PC-9 (cell line): ENCODE data around the gene PYY. TPM values are rescaled to one million over a fixed set of nuclear protein-coding genes. Genes with fewer than 3 reads are reported as not detected.

Experiments
- BruUV-seq: library from RNA; stranded (reverse); fragments of 400-500 nt; replicated peaks from 2 replicates; lab custom pipeline; 2021; lab: Mats Ljungman, UMichigan
- CTCF ChIA-PET: fragments of 300-600 bp; sonication (Branson Sonifier 250); formaldehyde crosslinking; loops from one replicate; lab custom pipeline; 2022; ENCODE audit warnings: antibody characterized with exemption; lab: Charles Lee
- POLR2A ChIA-PET: fragments of 300-600 bp; sonication (Branson Sonifier 250); formaldehyde crosslinking; loops from one replicate; lab custom pipeline; 2022; ENCODE audit warnings: antibody characterized with exemption; ENCODE audit not compliant: unreplicated experiment; lab: Charles Lee
- DNase-seq, 2 experiments: peaks; one replicate each; pipeline versions ENCODE4 v3.0.0 to v3.0.0-alpha.2; 2015 to 2022; ENCODE audit warnings: mixed read lengths in 1 of 2
- H2AFZ ChIP-seq: fragments of 200-600 bp; sonication (generic); 2 replicates; pipeline ENCODE4 v1.8.1; 2017; ENCODE audit warnings: antibody characterized with exemption
- H3F3A ChIP-seq: fragments of 200-600 bp; sonication (generic); 2 replicates; pipeline ENCODE4 v1.8.1; 2017; ENCODE audit warnings: antibody characterized with exemption, mild to moderate bottlenecking, low read depth; ENCODE audit not compliant: insufficient read depth
- H3K27ac ChIP-seq: fragments of 200-600 bp; sonication (generic); 2 replicates; pipeline ENCODE4 v1.6.1; 2016; ENCODE audit warnings: mixed run types
- H3K27me3 ChIP-seq: fragments of 200-600 bp; sonication (generic); 2 replicates; pipeline ENCODE4 v1.6.1; 2016; ENCODE audit warnings: low read depth, mixed run types; ENCODE audit not compliant: insufficient read depth
- H3K36me3 ChIP-seq: fragments of 200-600 bp; sonication (generic); 2 replicates; pipeline ENCODE4 v1.6.1; 2016; ENCODE audit warnings: low read depth, mixed run types
- H3K4me1 ChIP-seq: fragments of 200-600 bp; sonication (generic); replicated peaks from 2 replicates; pipeline ENCODE4 v1.6.1; 2016; ENCODE audit warnings: mixed run types; ENCODE audit not compliant: insufficient read depth
- H3K4me2 ChIP-seq: fragments of 200-600 bp; sonication (generic); 2 replicates; pipeline ENCODE4 v1.6.1; 2017; ENCODE audit warnings: mixed run types
- H3K4me3 ChIP-seq: fragments of 200-600 bp; sonication (generic); 2 replicates; pipeline ENCODE4 v1.6.1; 2016; ENCODE audit warnings: mixed run types
- H3K79me2 ChIP-seq: fragments of 200-600 bp; sonication (generic); 2 replicates; pipeline ENCODE4 v1.6.1; 2017; ENCODE audit warnings: low read depth, mixed run types
- H3K9me2 ChIP-seq: fragments of 200-600 bp; sonication (generic); 2 replicates; pipeline ENCODE4 v1.8.1; 2017; ENCODE audit warnings: mild to moderate bottlenecking; ENCODE audit not compliant: insufficient read depth
- H3K9me3 ChIP-seq: fragments of 200-600 bp; sonication (generic); 2 replicates; pipeline ENCODE4 v1.8.1; 2016; ENCODE audit warnings: low read depth; ENCODE audit not compliant: insufficient read depth
- H4K20me1 ChIP-seq: fragments of 200-600 bp; sonication (generic); 2 replicates; pipeline ENCODE4 v1.8.1; 2017; ENCODE audit not compliant: insufficient read depth
- CTCF ChIP-seq: fragments of 200-600 bp; sonication (generic); conservative IDR thresholded peaks from 2 replicates; pipeline ENCODE4 v1.6.1; 2017; ENCODE audit warnings: mixed run types, antibody characterized with exemption, mild to moderate bottlenecking, moderate library complexity
- EZH2 ChIP-seq: fragments of 200-600 bp; sonication (generic); IDR thresholded peaks from 2 replicates; pipeline ENCODE4 v1.8.0; 2017; ENCODE audit warnings: antibody characterized with exemption, low read depth
- intact Hi-C: fragments of 100-400 bp; cut with micrococcal nuclease; formaldehyde crosslinking; loops from one replicate; pipeline ENCODE4 v1.10.0; 2022; ENCODE audit not compliant: unreplicated experiment
- total RNA-seq: library from RNA; stranded (reverse); gene quantifications from 2 replicates; pipeline ENCODE4 v1.2.3, GENCODE V29; 2021

Gene PYY
- total RNA-seq, 1 experiment from 2014 or later, result not detected

GRCh38 chr17:43946781-43947180, 7.0 kb downstream of the PYY start:
- ChIA-PET POLR2A (no interaction called here), CTCF (no interaction called here)
- no TSS peak for BruUV-seq

GRCh38 chr17:43945074-43945829, 8.5 kb downstream of the PYY start:
- Histone ChIP-seq H3K4me2 (no peak overlapping the region), H3F3A (no peaks in the 10 kb centered on the region), H3K27me3 (peaks cover 4% of the 10 kb centered on the region; the same call in 1 of the 2 replicates), H3K9me3 (no peaks in the 10 kb centered on the region), H3K9me2 (no peaks in the 10 kb centered on the region), H3K4me3 (no peak overlapping the region), H3K27ac (no peak overlapping the region), H3K36me3 (no peaks in the 10 kb centered on the region), H2AFZ (no peak overlapping the region), H3K4me1 (no peaks in the 10 kb centered on the region), H4K20me1 (no peaks in the 10 kb centered on the region), H3K79me2 (no peaks in the 10 kb centered on the region)
- intact Hi-C loops, result no loop called here
- DNase-seq, result no peak
- POLR2A ChIA-PET, result interaction anchor here (0.6 to 0.7 kb wide), 2 partner anchors 13 to 61 kb away, joined by 4 to 5 read pairs; no protein-coding TSS in a partner anchor
- CTCF ChIA-PET, result interaction anchor here (0.6 kb wide), 1 partner anchor 1907 kb away, joined by 3 read pairs; no protein-coding TSS in a partner anchor
- no peak for TF ChIP-seq EZH2
- no peak for TF ChIP-seq CTCF
- no TSS peak for BruUV-seq

More at GRCh38 chr17:43946781-43947180, 7.0 kb downstream of the PYY start:
- no peaks in the 10 kb centered on the region for H3K9me3 ChIP-seq
- H3K4me3 ChIP-seq, result no peak overlapping the region
- H3F3A ChIP-seq, result no peaks in the 10 kb centered on the region
- peaks cover 13% of the 10 kb centered on the region; the same call in 1 of the 2 replicates for H3K27me3 ChIP-seq
- DNase-seq, result no peak
- intact Hi-C loops, result no loop called here
- H4K20me1 ChIP-seq, result no peaks in the 10 kb centered on the region
- H3K27ac ChIP-seq, result no peak overlapping the region
- H3K79me2 ChIP-seq, result no peaks in the 10 kb centered on the region
- no peaks in the 10 kb centered on the region for H3K4me1 ChIP-seq
- no peak overlapping the region for H3K4me2 ChIP-seq
- H3K9me2 ChIP-seq, result no peaks in the 10 kb centered on the region
- H2AFZ ChIP-seq, result no peak overlapping the region
- TF ChIP-seq CTCF, result no peak
- no peak for TF ChIP-seq EZH2
- H3K36me3 ChIP-seq, result no peaks in the 10 kb centered on the region

GRCh38 chr17:43942051-43942685, 11.6 kb downstream of the PYY start, which contains the start of gene PPY:
PPY (minus strand) TSS chr17:43942476; CDS start chr17:43941654, 822 bp downstream.
- TF ChIP-seq CTCF (no peak), EZH2 (no peak)
- intact Hi-C loops, result loop anchor here (5.0 kb wide), 1 partner anchor 390 kb away; no protein-coding TSS in a partner anchor
- H3K4me1 ChIP-seq, result no peaks in the 10 kb centered on the region
- no peak within 1 kb of the TSS for H3K4me2 ChIP-seq
- no peaks in the 10 kb centered on the region for H3K9me2 ChIP-seq
- DNase-seq, result no peak
- H3K4me3 ChIP-seq, result no peak within 1 kb of the TSS
- no peaks in the 10 kb centered on the region for H3K9me3 ChIP-seq
- no TSS peak for BruUV-seq
- ChIA-PET CTCF (no interaction called here), POLR2A (no interaction called here)
- no peaks in the 10 kb centered on the region for H3F3A ChIP-seq
- peaks cover 6% of the 10 kb centered on the region for H3K27me3 ChIP-seq
- H3K79me2 ChIP-seq, result no peaks in the 10 kb centered on the region
- no peak within 1 kb of the TSS for H3K27ac ChIP-seq
- H3K36me3 ChIP-seq, result no peaks in the 10 kb centered on the region
- H2AFZ ChIP-seq, result no peak within 1 kb of the TSS
- no peaks in the 10 kb centered on the region for H4K20me1 ChIP-seq
